Kidney capillary endothelial cell (primary cell): Measurements from ENCODE around the gene LTBP3.
A peak's percentile ranks its signal among the peaks of the same experiment; 100 is the strongest.

Experiments used
- DNase-seq: peaks from one replicate; pipeline ENCODE4 v3.0.0-alpha.2; 2018; ENCODE audit warnings: low spot score

Gene LTBP3

DNA sequence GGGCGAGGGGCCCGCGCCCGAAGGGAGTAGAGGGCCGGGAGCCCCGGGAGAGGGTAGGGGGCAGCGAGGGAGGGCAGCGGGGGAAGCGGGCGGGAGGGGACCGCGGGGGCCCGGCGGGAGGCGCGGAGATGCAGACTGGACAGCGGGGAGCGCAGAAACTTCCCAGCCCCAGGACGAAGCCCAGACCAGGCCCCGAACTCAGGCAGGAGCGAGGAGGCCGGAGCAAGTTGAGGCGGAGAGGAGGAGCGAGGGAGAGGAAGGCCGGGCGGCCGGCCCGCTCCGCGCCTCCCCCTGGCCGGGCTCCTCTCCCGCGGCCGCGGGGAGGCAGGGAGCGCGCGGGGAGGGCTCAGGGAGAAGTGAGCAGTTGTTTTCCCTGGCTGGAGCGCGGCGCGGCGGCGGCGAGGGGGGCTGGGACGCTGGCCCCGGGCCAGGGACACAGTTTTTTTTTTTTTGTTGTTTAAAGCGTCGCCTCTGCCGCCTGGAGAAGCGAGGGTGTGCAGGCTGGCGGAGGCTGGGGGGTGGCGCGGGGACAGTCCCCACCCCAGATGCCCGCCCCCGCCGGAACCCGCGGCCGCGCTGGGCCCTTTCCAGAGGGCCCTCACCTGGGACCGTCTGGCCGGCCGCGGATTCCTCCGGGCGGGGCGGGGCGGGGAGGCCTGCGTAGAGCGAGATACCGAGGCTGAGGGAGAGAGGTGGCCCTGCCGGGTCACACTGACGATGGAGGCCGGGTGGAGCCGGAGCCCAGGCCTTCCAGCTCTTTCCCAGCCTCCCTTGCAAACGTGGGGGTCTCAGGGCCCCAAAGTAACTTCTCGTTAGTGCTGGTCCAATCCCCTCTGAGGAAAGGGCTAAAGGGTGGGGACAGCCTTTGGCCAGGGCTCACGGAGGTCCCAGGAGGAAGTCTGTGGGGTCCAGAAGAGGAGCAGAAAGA is at the start of gene LTBP3:
LTBP3 (minus strand) TSS at position 358 of the 928 bp plus-strand sequence. CDS start 400 bp downstream, outside the sequence.
- no peak for DNase-seq

DNA sequence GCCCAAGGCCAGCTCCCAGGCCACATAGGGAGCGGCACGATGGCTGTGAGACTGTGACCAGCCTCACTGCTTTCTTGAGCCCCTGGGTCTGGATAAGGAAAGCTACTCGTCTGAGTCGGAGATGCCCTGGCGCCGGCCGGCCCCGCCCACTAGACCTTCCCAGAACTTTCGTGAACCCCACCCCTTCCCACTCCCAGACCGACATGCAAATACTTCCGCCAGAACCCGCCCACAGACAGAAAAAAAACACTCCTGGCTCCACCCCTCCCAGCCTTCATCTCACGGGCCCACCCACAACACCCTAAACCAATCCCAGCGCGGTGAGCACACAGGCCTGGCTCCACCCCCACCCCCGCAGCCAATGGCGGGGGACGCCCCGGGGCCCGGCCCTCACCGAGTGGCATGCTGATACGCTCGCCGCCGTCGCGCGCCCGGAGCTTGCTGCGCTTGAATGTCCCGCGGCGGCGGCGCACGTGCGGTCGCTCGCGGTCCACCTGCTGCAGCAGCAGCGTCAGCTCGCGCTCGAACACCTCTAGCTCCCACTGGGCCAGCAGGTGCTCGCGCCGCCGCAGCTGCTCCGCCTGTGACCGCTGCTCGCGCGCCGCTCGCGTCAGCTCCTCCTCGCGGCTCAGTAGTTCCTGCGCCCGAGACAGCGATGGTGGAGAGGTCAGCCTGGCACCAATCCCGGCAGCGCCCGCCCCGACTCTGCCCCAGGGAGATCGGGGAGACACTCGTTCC is 48.9 kb upstream of the LTBP3 start:
- peak; percentile 92 for DNase-seq

DNA sequence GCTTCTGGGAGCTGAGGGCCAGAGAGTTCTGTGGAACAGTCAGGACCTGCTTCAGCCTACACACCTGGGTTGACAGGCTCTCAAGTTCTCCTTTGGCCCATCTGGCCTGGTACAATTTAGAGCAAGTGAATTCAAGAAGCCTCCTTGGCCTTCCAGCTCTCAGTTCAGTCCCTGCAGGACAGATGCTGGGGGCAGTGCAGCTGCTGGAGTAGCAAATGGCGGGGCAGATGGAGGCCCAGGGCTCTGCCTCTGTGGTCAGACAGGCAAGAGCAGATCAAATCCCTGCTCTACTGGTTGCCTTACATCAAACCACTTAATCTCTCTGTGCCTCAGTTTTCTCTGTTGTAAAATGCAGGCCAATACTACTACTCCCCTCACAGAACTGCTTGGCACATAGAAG is 46.1 kb upstream of the LTBP3 start:
- no peak for DNase-seq

- DNase-seq: no peak
These were observed 41.7 kb upstream of the LTBP3 start for GRCh38 chr11:65599955-65600246.

DNA sequence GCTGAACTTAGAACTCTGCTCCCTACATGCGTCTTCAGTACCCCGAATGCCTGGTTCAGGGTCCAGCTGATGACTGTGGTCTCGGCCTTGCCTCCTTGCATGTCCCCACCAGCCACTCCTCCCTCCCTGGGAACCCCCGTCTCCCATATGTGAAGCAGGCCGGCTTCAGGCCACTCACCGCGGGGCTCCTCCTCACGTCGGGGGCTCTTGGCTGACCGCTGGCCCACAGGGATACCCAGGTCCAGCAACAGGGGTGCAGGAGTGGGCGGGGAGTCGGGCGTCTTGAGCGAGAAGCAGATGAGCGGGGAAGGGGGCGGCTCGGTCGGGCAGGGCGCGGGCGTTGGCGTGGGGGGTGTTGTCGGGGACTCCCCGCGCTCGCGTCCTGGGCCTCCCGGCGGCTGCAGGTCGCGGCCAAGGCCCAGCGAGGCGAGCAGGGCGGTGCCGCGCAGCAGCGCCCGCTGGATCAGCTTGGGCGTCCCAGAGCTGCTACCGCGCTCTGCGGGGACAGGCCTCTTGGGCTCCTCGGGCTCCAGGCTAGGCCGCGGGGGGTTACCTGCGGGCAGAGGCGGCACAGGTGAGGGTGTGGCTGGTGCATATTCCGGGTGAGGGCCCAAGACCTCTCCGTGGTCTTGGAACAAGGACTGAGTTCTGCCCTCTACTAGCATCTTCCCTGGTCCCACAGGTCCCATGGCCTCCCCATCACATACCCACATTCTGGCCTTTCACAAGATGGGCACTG is 41.2 kb upstream of the LTBP3 start:
- DNase-seq: no peak

GRCh38 chr11:65598258-65598699 is 40.1 kb upstream of the LTBP3 start:
- no peak for DNase-seq

- no peak for DNase-seq
These were observed 38.4 kb upstream of the LTBP3 start for GRCh38 chr11:65596520-65596919.

- no peak for DNase-seq
These were observed 37.6 kb upstream of the LTBP3 start, which contains the start of gene KCNK7 for GRCh38 chr11:65595543-65596281. TSS of gene KCNK7 (minus strand) at chr11:65595800. CDS start at chr11:65595772, 28 bp downstream.

- no peak for DNase-seq
These were observed 37.0 kb upstream of the LTBP3 start for GRCh38 chr11:65595131-65595530.

GRCh38 chr11:65593518-65594414 is 35.6 kb upstream of the LTBP3 start:
- DNase-seq: no peak

- DNase-seq: no peak
These were observed 34.8 kb upstream of the LTBP3 start for GRCh38 chr11:65592858-65593517.

- peak; percentile 91 for DNase-seq
These were observed 34.0 kb upstream of the LTBP3 start for GRCh38 chr11:65591939-65592857.

DNA sequence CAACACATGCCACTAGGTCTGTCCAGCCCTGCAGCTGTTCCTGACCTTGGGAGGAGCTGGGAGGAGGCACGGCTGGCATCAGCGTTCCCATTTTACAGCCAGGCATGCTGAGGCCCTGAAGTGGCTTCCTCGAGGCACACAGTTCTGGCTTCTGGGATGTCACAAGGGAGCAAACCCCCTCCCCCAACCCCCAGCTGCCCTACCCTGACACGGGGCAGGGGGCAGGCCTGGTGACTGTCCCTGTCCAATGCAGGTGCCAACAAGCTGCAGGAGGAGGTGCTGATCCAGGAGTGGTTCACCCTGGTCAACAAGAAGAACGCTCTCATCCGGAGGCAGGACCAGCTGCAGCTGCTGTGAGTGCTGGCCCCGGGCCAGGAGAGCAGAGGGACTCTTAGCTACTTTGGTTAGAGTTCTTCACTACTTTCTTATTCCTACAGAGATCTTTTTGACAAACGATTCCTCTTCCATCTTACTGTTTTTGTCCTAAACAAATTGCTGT is 32.1 kb upstream of the LTBP3 start:
- DNase-seq: no peak

DNA sequence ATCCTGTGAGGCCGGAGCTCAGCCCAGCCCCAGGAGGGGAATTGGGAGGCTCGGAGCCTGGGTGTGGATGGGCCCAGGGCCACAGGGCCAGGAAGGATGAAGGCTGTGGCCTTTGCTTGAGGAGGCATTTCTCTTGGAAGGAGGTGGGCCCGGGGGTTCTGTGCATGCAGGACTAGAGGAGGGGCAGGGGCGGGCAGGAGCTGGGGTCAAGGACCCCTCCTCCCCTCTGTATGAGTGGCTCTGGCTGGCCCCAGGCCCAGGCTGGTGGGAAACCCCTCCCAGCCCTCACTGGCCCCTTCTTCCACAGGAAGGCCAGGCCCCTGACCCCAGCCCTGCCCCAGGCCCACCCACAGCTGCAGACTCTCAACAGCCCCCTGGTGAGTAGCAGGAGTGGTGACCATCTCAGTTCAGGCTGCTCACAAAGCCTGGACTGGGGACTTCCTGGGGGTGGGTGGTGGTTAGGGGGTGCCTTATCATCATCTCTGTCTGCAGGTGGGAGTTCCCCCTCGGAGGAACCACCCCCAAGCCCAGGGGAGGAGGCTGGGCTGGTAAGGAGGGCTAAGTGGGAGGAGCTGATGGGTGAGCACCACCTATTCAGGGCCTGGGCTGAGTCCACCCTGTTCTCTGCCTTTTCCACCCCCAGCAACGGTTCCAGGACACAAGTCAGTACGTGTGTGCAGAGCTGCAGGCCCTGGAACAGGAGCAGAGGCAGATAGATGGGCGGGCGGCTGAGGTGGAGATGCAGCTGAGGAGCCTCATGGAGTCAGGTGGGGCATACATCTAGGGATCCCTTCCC is 31.5 kb upstream of the LTBP3 start:
- DNase-seq: no peak

- no peak for DNase-seq
These were observed 30.3 kb upstream of the LTBP3 start for GRCh38 chr11:65588199-65589054.

DNA sequence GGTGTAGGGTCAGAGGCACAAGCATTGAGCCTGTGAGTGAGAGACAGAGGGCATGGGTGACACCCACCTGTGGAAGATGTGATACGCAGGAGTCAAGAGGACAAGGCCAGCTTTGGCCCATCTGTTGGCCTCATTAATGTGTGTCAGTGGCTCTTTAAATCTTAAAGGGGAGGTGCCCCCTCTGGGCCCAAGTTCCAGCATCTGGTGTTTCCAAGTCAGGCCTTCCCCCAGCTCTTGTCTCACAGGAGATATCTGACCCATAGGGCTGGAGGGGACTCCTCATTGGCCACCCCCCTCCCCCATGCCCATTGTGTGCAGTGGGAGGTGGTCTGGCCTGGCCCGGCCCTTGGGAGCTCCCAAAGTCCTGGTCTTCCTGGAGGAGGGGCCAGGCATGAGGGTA is 28.5 kb upstream of the LTBP3 start:
- no peak for DNase-seq

GRCh38 chr11:65586247-65586630 is 28.1 kb upstream of the LTBP3 start:
- DNase-seq: no peak
